B cell (primary cell): Measurements from ENCODE around the gene RHOT2.

Source experiments
- EZH2 ChIP-seq: IDR thresholded peaks from 2 replicates; pipeline ENCODE4 v1.6.1; 2012; ENCODE audit warnings: borderline replicate concordance, low read depth, mild to moderate bottlenecking, moderate library complexity, low read length; ENCODE audit not compliant: insufficient read depth, poor library complexity, severe bottlenecking
- TF ChIP-seq, protein P1 (sequence below): fragments of 200-600 bp; IDR thresholded peaks from one replicate; pipeline ENCODE4 v1.8.0; 2022; ENCODE audit warnings: antibody characterized with exemption, mild to moderate bottlenecking

DNA sequence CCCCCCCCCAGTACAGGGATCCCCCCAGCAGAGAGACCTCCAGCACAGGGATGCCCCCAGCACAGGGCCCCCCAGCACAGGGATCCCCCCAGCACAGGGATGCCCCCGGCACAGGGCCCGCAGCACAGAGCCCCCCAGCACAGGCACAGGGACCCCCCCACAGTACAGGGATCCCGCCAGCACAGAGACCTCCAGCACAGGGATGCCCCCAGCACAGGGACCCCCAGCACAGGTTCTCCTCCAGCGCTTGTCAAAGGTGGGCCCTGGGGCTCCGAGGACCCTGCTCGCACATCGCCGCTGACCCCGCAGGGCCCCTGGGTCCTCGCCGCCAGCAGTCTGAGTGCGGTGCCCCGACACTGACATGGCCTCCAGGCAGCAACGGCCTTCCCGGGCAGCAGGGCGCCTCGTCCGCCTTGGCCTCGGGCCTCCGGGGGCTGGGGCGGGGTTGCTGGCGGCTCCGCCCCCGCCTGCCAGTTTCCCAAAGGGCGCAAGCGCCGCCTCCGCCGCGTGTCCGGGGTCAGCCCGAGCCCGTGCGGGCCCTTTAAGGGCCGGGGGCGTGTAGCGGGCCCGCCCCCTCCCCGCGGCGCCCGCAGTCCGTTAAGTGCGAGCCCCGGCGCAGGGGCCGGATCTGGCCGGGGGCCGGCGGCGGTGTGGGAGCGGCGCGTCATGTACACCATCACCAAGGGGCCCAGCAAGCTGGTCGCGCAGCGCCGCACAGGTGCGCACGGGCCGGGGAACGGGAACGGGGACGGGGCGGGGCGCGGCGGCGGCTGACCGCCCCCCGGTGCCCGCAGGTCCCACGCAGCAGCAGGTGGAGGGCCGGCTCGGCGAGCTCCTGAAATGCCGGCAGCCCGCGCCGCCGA is 26.4 kb upstream of the RHOT2 start, which contains the start of gene MCRIP2:
- TF ChIP-seq, protein P1, sequence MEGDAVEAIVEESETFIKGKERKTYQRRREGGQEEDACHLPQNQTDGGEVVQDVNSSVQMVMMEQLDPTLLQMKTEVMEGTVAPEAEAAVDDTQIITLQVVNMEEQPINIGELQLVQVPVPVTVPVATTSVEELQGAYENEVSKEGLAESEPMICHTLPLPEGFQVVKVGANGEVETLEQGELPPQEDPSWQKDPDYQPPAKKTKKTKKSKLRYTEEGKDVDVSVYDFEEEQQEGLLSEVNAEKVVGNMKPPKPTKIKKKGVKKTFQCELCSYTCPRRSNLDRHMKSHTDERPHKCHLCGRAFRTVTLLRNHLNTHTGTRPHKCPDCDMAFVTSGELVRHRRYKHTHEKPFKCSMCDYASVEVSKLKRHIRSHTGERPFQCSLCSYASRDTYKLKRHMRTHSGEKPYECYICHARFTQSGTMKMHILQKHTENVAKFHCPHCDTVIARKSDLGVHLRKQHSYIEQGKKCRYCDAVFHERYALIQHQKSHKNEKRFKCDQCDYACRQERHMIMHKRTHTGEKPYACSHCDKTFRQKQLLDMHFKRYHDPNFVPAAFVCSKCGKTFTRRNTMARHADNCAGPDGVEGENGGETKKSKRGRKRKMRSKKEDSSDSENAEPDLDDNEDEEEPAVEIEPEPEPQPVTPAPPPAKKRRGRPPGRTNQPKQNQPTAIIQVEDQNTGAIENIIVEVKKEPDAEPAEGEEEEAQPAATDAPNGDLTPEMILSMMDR: no peak
- TF ChIP-seq EZH2: no peak
